ENCODE measurements around the gene TMIGD1.

TMIGD1 gene

DNA sequence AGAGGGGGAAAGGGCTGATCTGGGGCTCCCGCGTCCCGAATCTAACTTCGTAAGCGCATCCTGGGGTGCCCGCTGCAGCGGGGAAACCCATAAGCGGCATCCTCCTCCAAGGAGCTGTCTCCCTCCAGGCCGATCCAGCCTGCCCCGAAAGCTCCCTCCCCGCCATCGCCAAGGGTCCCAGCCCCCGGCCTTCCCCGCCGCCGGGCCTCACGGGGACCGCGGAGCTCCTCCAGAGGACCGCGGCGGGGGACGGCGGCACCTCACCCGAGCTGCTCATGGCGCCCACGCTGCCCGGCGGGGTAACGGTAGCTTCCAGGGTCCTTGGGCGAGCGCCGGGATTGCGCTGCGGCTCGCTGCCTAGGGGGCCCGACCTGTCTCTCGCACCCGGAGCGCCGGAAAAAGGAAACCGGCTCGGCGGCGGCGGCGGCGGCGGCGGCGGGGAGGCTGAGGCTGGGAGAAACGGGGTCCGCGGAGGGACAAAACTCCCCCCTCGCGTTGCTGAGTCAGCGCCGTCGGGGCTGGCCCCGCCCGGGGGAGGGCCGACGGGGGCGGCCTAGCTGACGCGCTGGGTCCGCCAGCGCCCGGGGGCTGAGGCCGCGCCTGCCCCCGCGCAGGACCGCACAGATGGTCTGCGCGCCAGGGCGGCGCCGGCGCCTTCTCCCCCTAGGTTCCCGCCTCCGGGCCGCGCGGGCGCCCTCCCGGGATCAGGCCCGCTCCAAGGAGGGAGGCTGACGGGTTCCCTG, 42.1 kb downstream of the TMIGD1 start, which contains the start of gene BLMH:
BLMH (minus strand) TSS at position 402 of the 743 bp plus-strand sequence; CDS start at position 277, 125 bp downstream.
- in situ Hi-C loops (cut with HindIII; ENCODE audit: low sequenced_read_pairs), result no loop called here

DNA sequence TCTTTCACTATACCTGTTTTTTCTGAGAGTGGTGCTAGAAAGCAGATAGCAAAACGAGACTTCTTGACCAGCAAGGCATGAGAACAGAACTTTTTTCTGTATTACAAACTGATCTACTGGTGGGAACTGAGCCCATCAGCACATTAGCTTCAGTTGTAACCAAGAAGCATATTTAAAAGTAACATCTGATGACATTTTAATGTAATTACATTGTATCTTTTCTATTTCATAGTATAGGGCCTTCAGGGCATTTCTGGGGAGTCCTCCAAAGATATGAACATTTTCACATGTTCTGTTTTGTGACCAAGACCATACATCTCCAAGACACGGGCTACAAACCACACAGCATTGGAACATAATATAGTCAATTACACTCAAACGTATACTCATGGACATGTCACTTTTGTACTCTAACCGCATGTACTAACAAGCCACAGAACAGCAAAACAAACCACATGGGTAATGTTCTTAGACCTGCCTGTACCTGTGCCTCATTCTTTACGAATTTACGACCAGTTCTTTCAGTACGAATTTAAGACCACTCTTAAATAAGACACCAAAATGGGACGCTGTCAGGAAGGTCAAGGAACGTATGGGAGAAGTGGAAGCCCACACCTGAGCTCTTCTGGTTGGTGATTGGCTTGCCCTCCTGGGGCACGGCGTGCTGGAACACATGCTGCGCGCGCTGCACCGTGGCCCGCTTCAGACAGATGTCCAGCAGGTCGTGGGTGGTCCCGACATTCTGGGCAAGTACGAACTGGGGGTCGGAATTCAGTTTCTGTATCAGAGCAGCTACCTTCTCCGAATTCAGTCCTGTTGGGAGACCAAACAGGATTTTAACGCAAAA, 42.9 kb downstream of the TMIGD1 start:
- in situ Hi-C loops (cut with HindIII; ENCODE audit: low sequenced_read_pairs), result no loop called here

DNA sequence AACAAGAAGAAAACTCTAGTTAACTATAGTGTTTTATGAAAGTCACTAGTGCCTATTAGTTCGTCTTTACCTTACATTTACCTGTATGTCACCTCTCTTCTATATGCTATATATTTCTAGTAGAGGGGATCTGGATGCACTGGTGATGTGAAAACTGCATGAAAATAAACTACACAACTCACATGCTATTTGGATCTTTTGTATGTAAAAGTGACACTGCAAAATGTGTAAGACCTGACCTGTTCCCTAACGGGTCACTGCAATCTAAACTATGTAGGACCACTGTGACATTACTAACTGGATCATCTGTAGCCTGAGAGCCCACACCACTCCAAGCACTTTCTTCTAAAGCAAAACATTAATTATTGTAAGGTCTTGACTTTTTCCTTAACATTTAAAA, 43.8 kb downstream of the TMIGD1 start:
- in situ Hi-C loops (cut with HindIII; ENCODE audit: low sequenced_read_pairs), result no loop called here

DNA sequence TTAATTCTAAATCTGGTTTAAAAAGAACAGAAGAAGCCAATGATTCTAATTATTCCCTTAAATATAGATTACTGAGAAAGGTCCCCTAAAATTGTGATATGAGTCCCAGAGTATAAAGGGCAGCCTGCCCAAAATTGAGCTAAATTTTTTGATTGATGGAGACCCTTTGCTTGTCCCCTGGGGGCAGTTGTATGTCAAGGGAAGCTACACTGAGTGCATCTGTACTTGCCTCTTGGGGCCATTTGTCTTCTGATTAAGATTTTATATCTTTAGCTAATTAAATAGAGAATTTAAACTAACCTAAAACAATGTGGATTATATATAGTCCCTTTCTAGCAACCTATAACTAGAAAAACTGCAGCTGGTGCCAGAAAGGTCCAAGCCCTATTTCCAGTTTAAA, 54.7 kb downstream of the TMIGD1 start:
- in situ Hi-C loops (cut with HindIII; ENCODE audit: low sequenced_read_pairs), result no loop called here

GRCh38 chr17:30278032-30278431, 55.8 kb downstream of the TMIGD1 start:
- in situ Hi-C loops (cut with HindIII; ENCODE audit: low sequenced_read_pairs), result no loop called here

GRCh38 chr17:30275911-30276310, 57.9 kb downstream of the TMIGD1 start:
- in situ Hi-C loops (cut with HindIII; ENCODE audit: low sequenced_read_pairs), result no loop called here

- in situ Hi-C loops (cut with HindIII; ENCODE audit: low sequenced_read_pairs), result loop anchor here (5.0 kb wide), 1 partner anchor 67 kb away; no protein-coding TSS in a partner anchor
Observed at GRCh38 chr17:30274887-30275286, 59.0 kb downstream of the TMIGD1 start.

DNA sequence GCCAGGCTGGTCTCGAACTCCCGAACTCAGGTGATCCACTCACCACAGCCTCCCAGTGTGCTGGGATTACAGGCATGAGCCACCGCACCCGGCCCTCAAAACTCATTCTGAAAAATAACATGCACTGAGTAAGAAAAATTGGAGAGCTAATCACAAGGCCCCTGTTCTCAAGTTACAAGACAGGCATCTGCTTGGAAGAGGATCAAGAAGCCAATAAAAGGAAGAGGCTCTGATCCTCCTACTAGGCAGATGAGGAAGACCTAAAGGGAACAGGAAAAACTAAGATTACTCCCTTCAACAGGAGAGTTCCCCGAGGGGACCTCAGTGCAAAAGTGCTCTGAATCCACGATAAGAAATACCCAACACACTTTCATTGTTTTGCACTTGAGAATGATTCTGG, 60.5 kb downstream of the TMIGD1 start:
- in situ Hi-C loops (cut with HindIII; ENCODE audit: low sequenced_read_pairs), result loop anchor here (5.0 kb wide), 1 partner anchor 69 kb away; no protein-coding TSS in a partner anchor

GRCh38 chr17:30271102-30271501, 62.8 kb downstream of the TMIGD1 start:
- in situ Hi-C loops (cut with HindIII; ENCODE audit: low sequenced_read_pairs), result loop anchor here (5.0 kb wide), 1 partner anchor 71 kb away; no protein-coding TSS in a partner anchor

- in situ Hi-C loops (cut with HindIII; ENCODE audit: low sequenced_read_pairs), result no loop called here
Observed at GRCh38 chr17:30267625-30268024, 66.2 kb downstream of the TMIGD1 start.
